HG03439 (cell line): Measurements from ENCODE around the gene NUCB1.
"Not testable (repeated sequence)": the region's sequence is repeated elsewhere in the genome, so short reads cannot be mapped to it uniquely, and the experiment has no call there.

Source experiments
- ATAC-seq: cut with Tn5 transposase; IDR thresholded peaks from one replicate; pipeline ENCODE4 v1.9.1; 2021; ENCODE audit warnings: mild to moderate bottlenecking, moderate library complexity; ENCODE audit not compliant: unreplicated experiment

NUCB1 gene

DNA sequence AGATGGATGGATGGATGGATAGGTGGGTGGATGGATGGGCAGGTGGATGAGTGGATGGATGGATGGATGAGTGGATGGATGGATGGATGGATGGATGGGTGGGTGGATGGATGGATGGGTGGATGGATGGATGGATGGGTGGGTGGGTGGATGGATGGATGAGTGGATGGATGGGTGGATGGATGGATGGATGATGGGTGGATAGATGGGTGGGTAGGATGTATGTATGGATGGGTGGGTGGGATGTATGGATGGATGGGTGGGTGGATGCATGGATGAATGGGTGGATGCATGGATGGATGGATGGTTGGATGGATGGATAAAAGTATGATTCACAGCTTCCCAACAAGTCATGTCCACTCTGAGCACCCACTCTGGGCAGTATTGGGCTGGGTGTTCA is 3.7 kb downstream of the NUCB1 start:
- not testable (repeated sequence) for ATAC-seq

DNA sequence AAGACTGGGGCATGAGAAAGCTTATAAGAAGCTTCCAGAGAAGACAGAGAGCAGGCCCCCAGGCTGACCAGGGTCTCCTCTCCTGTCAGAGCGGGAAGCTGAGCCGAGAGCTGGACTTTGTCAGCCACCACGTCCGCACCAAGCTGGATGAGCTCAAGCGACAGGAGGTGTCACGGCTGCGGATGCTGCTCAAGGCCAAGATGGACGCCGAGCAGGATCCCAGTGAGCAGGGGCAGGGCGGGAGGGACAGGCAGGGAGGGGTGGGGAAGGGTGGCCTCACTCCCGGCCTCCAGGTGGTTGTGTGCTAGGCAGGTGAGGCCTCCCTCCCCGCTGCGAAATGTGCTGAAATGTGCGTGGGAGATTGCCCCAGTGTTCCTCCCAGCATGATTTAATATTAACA is 5.6 kb downstream of the NUCB1 start:
- ATAC-seq: no peak

- ATAC-seq: no peak
These were observed 6.2 kb downstream of the NUCB1 start for GRCh38 chr19:48906324-48906723.

DNA sequence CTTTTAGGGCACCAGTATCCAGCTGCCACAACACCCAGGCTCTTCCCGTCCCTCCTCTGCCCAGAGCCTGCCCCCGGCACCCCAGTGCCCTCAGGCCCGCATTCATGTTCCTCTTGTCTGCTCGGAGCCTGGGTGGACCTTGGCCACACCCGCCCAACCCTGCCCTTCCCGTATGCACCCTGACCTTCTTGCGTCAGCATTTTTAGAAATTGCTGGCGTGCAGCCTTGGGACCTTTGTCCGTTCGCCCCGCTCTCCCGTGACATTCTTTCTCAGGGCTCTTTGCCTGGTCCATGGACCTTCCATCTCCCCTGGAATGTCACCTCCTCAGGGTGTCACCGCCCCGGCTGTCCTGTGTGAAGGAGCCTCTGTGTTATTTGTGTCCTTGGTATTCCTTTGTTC is 7.6 kb downstream of the NUCB1 start:
- no peak for ATAC-seq

DNA sequence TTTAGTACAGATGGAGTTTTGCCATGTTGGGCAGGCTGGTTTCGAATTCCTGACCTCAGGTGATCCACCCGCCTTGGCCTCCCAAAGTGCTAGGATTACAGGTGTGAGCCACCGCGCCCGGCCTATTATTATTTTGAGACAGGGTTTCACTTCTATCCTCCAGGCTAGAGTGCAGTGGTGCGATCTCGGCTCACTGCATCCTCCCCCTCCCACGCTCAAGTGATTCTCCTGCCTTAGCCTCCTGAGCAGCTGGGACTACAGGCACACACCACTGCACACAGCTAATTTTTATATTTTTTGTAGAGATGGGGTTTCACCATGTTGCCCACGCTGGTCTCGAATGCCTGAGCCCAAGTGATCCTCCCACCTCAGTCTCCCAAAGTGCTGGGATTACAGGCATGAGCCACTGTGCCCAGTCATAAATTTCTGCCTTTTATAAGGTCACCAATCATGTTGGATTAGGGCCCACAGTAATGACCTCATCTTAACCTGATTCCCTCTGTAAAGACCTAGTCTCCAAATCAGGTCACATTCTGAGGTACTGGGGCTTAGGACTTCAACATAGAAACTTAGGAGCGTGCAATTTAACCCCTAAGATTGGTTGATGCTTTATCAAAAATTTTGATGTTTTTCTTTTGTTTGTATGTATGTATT is 9.4 kb downstream of the NUCB1 start:
- ATAC-seq: not testable (repeated sequence)

DNA sequence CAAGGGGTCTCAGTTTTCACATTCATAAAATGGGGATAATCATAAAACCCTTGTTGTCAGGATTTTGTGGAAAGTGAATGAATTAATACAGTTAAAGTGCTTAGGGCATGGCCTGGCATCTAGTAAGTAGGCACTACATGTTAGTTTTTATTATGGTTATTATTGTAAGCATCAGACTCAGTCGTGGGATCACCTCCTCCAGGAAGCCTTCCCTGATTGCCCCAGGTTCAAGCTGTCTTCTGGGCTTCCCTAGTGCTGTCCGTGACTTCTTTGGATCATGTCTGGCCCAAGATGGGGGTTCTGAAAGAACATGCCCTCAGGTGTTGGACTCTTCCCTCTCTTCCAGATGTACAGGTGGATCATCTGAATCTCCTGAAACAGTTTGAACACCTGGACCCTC is 10.7 kb downstream of the NUCB1 start:
- ATAC-seq: no peak

DNA sequence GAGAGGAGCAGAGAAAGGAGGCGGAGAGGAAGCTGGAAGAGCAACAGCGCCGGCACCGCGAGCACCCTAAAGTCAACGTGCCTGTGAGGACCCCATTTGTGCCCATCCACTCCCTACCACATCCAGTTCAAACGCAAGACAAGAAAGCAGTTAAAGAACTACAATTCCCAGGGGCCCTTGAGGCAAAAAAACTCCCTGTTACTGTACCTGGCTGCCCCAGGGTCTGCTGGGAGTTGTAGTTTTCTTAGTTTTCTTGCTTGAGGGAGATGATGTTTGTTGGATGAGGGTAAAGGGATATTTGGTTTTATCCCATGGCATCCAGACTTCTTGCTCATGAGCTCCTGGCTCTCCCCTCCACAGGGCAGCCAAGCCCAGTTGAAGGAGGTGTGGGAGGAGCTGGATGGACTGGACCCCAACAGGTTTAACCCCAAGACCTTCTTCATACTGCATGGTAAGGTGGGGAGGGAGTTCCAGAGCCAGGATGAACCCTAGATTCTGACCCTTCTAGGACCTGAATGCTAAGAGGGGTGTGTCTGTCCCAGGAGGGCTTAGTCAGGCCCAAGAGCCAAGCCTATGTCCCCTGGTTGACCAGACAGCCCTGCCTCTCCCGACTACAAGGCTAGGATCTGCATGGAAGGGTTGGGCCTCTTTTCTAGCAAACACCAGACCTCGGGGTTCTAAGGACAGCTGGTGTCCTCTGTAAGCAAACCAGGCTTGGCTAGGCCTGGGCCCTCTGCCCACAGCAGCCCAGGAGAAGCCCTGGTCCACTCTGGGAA is 13.2 kb downstream of the NUCB1 start:
- no peak for ATAC-seq

- no peak for ATAC-seq
These were observed 14.1 kb downstream of the NUCB1 start for GRCh38 chr19:48914181-48914580.

GRCh38 chr19:48915757-48916156 is 15.6 kb downstream of the NUCB1 start:
- ATAC-seq: no peak

- ATAC-seq: no peak
These were observed 18.0 kb downstream of the NUCB1 start for GRCh38 chr19:48918071-48918470.

DNA sequence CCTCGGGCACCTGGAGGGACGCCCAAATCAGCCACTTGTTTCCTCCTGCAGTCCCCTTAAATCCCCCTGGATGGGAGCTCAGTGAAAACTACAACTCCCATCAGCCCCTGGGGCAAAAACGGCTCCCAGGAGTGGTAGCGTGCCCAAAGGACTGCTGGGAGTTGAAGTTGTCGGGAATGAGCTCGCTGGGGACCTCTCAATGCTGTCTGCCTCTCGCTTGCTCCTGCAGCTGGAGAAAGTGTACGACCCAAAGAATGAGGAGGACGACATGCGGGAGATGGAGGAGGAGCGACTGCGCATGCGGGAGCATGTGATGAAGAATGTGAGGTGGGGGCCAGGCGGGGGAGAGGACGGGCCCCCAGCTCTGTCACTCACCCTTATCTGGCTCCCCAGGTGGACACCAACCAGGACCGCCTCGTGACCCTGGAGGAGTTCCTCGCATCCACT is 18.7 kb downstream of the NUCB1 start:
- no peak for ATAC-seq

DNA sequence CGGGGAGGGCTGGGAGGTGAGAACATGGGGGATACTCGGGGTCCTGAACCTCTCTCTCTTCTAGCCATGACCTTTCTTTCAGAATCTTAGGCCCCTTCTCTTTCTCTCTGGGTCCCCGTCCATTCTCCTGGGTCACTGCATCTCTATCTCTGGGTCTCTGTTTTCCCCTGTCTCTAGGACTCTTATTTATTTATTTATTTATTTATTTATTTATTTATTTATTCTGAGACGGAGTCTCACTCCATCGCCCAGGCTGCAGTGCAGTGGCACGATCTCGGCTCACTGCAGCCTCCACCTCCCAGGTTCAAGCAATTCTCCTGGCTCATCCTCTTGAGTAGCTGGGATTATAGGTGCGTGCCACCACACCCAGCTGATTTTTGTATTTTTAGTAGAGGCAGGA is 19.2 kb downstream of the NUCB1 start:
- not testable (repeated sequence) for ATAC-seq

DNA sequence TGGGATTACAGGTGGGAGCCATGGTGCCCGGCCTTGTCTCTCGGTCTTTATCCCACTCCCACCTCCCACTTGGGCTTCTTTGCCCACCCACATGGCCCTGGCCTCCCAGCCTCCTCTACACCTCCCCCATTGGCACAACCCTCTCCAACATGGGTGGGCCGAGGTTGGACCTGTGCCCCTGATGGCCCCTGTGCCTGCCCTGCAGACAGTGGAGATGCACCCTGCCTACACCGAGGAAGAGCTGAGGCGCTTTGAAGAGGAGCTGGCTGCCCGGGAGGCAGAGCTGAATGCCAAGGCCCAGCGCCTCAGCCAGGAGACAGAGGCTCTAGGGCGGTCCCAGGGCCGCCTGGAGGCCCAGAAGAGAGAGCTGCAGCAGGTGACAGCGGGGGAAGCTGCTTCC is 20.8 kb downstream of the NUCB1 start:
- no peak for ATAC-seq

GRCh38 chr19:48921721-48922500 is 21.8 kb downstream of the NUCB1 start:
- no peak for ATAC-seq

DNA sequence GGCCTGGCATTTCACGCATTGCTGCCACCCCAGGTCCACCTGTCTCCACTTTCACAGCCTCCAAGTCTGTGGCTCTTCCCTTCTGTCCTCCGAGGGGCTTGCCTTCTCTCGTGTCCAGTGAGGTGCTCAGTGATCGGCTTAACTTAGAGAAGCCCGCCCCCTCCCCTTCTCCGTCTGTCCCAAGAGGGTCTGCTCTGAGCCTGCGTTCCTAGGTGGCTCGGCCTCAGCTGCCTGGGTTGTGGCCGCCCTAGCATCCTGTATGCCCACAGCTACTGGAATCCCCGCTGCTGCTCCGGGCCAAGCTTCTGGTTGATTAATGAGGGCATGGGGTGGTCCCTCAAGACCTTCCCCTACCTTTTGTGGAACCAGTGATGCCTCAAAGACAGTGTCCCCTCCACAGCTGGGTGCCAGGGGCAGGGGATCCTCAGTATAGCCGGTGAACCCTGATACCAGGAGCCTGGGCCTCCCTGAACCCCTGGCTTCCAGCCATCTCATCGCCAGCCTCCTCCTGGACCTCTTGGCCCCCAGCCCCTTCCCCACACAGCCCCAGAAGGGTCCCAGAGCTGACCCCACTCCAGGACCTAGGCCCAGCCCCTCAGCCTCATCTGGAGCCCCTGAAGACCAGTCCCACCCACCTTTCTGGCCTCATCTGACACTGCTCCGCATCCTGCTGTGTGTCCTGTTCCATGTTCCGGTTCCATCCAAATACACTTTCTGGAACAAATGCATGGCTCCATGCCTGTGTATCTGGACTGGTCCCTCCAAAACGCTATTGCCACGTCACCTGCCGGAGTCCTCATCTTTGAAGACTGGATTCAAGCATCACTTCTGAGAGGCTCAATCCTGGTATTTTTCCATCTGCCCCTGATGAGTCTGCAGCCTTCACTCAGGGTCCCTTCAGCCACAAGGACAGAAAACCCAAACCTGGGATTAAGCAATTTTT is 22.7 kb downstream of the NUCB1 start:
- ATAC-seq: no peak

- ATAC-seq: no peak
These were observed 25.2 kb downstream of the NUCB1 start for GRCh38 chr19:48925240-48925843.

DNA sequence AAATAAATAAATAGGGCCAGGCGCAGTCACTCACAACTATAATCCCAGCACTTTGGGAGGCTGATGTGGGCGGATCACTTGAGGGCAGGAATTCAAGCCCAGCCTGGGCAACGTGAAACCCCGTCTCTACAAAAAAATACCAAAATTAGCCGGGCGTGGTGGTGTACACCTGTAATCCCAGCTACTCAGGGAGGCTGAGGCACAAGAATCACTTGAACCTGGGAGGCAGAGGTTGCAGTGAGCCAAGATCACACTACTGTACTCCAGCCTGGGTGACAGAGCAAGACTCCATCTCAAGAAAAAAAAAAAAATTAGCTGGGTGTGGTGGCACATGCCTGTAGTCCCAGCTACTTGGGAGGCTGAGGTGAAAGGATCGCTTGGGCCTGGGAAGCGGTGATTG is 25.8 kb downstream of the NUCB1 start:
- ATAC-seq: not testable (repeated sequence)

- no peak for ATAC-seq
These were observed 26.8 kb downstream of the NUCB1 start for GRCh38 chr19:48926909-48927308.

DNA sequence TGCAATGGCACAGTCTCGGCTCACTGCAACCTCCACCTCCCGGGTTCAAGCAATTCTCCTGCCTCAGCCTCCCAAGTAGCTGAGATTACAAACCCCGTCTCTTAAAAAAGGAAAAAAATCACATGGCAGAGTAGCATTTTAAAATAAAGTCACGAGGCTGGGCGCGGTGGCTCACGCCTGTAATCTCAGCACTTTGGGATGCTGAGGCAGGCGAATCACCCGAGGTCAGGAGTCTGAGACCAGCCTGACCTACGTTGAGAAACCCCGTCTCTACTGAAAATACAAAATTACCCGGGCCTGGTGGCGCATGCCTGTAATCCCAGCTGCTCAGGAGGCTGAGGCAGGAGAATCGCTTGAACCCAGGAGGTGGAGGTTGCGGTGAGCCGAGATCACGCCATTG is 27.6 kb downstream of the NUCB1 start:
- ATAC-seq: not testable (repeated sequence)
